ENCODE measurements around the gene CASKIN2. TPM values are rescaled to one million over a fixed set of nuclear protein-coding genes. Genes with fewer than 3 reads are reported as not detected.

CASKIN2 gene
- total RNA-seq, 1 donor from 2014 or later = 42.3 TPM

- peak overlapping the region; percentile 41 for H3K4me3 Mint-ChIP-seq
- H3K36me3 Mint-ChIP-seq (ENCODE audit: low read depth) = peaks cover 3% of the 10 kb centered on the region
- H3K27me3 Mint-ChIP-seq (ENCODE audit: low read depth) = no peaks in the 10 kb centered on the region
- no peak for DNase-seq (ENCODE audit: low read depth, low spot score)
- no peak overlapping the region for H3K27ac Mint-ChIP-seq (ENCODE audit: unreplicated experiment)
- H3K9me3 Mint-ChIP-seq = no peaks in the 10 kb centered on the region
- peaks cover 28% of the 10 kb centered on the region for H3K4me1 Mint-ChIP-seq
- TF ChIP-seq CTCF (conservative IDR thresholded peaks at IDR 0.05) = no peak
These were observed 9.2 kb downstream of the CASKIN2 start for GRCh38 chr17:75506134-75506533.

GRCh38 chr17:75505640-75506039 lies 9.7 kb downstream of the CASKIN2 start:
- TF ChIP-seq CTCF (conservative IDR thresholded peaks at IDR 0.05) = no peak
- DNase-seq (ENCODE audit: low read depth, low spot score) = no peak
- H3K36me3 Mint-ChIP-seq (ENCODE audit: low read depth) = peaks cover 3% of the 10 kb centered on the region
- H3K27ac Mint-ChIP-seq (ENCODE audit: unreplicated experiment) = no peak overlapping the region
- peak overlapping the region; percentile 41 for H3K4me3 Mint-ChIP-seq
- H3K9me3 Mint-ChIP-seq = no peaks in the 10 kb centered on the region
- H3K27me3 Mint-ChIP-seq (ENCODE audit: low read depth) = no peaks in the 10 kb centered on the region
- peaks cover 27% of the 10 kb centered on the region for H3K4me1 Mint-ChIP-seq

GRCh38 chr17:75505152-75505409 lies 10.3 kb downstream of the CASKIN2 start:
- peaks cover 23% of the 10 kb centered on the region for H3K4me1 Mint-ChIP-seq
- H3K27me3 Mint-ChIP-seq (ENCODE audit: low read depth) = no peaks in the 10 kb centered on the region
- H3K36me3 Mint-ChIP-seq (ENCODE audit: low read depth) = peaks cover 3% of the 10 kb centered on the region
- no peaks in the 10 kb centered on the region for H3K9me3 Mint-ChIP-seq
- TF ChIP-seq CTCF (conservative IDR thresholded peaks at IDR 0.05) = no peak
- DNase-seq (ENCODE audit: low read depth, low spot score) = no peak
- no peak overlapping the region for H3K27ac Mint-ChIP-seq (ENCODE audit: unreplicated experiment)
- peak overlapping the region; percentile 70 for H3K4me3 Mint-ChIP-seq

GRCh38 chr17:75504347-75505151 lies 10.8 kb downstream of the CASKIN2 start:
- no peaks in the 10 kb centered on the region for H3K27me3 Mint-ChIP-seq (ENCODE audit: low read depth)
- DNase-seq (ENCODE audit: low read depth, low spot score) = no peak

GRCh38 chr17:75503976-75504346 lies 11.4 kb downstream of the CASKIN2 start:
- Mint-ChIP-seq H3K27me3 (ENCODE audit: low read depth) (no peaks in the 10 kb centered on the region), H3K27ac (ENCODE audit: unreplicated experiment) (no peak overlapping the region), H3K9me3 (no peaks in the 10 kb centered on the region), H3K36me3 (ENCODE audit: low read depth) (peaks cover 3% of the 10 kb centered on the region), H3K4me3 (no peak overlapping the region), H3K4me1 (peaks cover 16% of the 10 kb centered on the region)
- no peak for DNase-seq (ENCODE audit: low read depth, low spot score)
- no peak for TF ChIP-seq CTCF (conservative IDR thresholded peaks at IDR 0.05)

More at GRCh38 chr17:75504347-75505151, 10.8 kb downstream of the CASKIN2 start:
- H3K4me1 Mint-ChIP-seq = peaks cover 20% of the 10 kb centered on the region
- H3K9me3 Mint-ChIP-seq = no peaks in the 10 kb centered on the region
- no peak overlapping the region for H3K4me3 Mint-ChIP-seq
- no peak overlapping the region for H3K27ac Mint-ChIP-seq (ENCODE audit: unreplicated experiment)
- H3K36me3 Mint-ChIP-seq (ENCODE audit: low read depth) = peaks cover 3% of the 10 kb centered on the region
- peak; percentile 58 for TF ChIP-seq CTCF (conservative IDR thresholded peaks at IDR 0.05)

All from neural crest cell (in vitro differentiated cells).